Inflammatory macrophage treated with lipopolysaccharide for 1 hour (primary cell): ENCODE results near the gene B3GAT3.
"Not testable (repeated sequence)": the region's sequence is repeated elsewhere in the genome, so short reads cannot be mapped to it uniquely, and the experiment has no call there.

Experiments used
- DNase-seq, 2 donors: peaks; one replicate each; pipeline ENCODE4 v3.0.0-alpha.2; 2020 to 2022

The B3GAT3 gene

GRCh38 chr11:62603776-62604299 lies 17.9 kb downstream of the B3GAT3 start:
- no peak for DNase-seq

GRCh38 chr11:62603072-62603408 lies 18.7 kb downstream of the B3GAT3 start:
- no peak for DNase-seq

- DNase-seq = no peak
These were observed 19.4 kb downstream of the B3GAT3 start for GRCh38 chr11:62602141-62603071.

- peak; percentile 98 to 100 for DNase-seq
These were observed 20.2 kb downstream of the B3GAT3 start, which contains the start of gene MTA2 for GRCh38 chr11:62601372-62602140. Gene MTA2, minus strand, starts transcription at chr11:62601865. Its CDS starts 415 bp downstream, at chr11:62601450.

- DNase-seq = peak in 1 of 2 donors; percentile 26
These were observed 20.7 kb downstream of the B3GAT3 start for GRCh38 chr11:62601122-62601371.

GRCh38 chr11:62600367-62601121 lies 21.2 kb downstream of the B3GAT3 start:
- no peak for DNase-seq

GRCh38 chr11:62599901-62600300 lies 21.9 kb downstream of the B3GAT3 start:
- DNase-seq = no peak

GRCh38 chr11:62599069-62599696 lies 22.6 kb downstream of the B3GAT3 start:
- peak; percentile 95 to 96 for DNase-seq

- no peak for DNase-seq
These were observed 26.7 kb downstream of the B3GAT3 start for GRCh38 chr11:62595124-62595523.

GRCh38 chr11:62593434-62594044 lies 28.2 kb downstream of the B3GAT3 start:
- peak; percentile 75 to 92 for DNase-seq

- DNase-seq = no peak
These were observed 28.8 kb downstream of the B3GAT3 start for GRCh38 chr11:62592989-62593421.

GRCh38 chr11:62592146-62592815 lies 29.5 kb downstream of the B3GAT3 start:
- no peak for DNase-seq

- peak; percentile 99 for DNase-seq
These were observed 30.2 kb downstream of the B3GAT3 start, which contains the start of gene TUT1 for GRCh38 chr11:62591448-62592145. Gene TUT1, minus strand, starts transcription at chr11:62591523. Its CDS starts 38 bp downstream, at chr11:62591485.

GRCh38 chr11:62588966-62589637 lies 32.7 kb downstream of the B3GAT3 start:
- DNase-seq = no peak

GRCh38 chr11:62585356-62585755 lies 36.4 kb downstream of the B3GAT3 start:
- DNase-seq = not testable (repeated sequence)

- not testable (repeated sequence) for DNase-seq
These were observed 40.1 kb downstream of the B3GAT3 start for GRCh38 chr11:62581735-62582134.

- no peak for DNase-seq
These were observed 40.6 kb downstream of the B3GAT3 start for GRCh38 chr11:62580959-62581715.

GRCh38 chr11:62579252-62579651 lies 42.5 kb downstream of the B3GAT3 start:
- no peak for DNase-seq

GRCh38 chr11:62578541-62578940 lies 43.2 kb downstream of the B3GAT3 start:
- no peak for DNase-seq
